RPMI8226 (cell line): ENCODE results near the gene RBM38.
"Not testable (repeated sequence)": the region's sequence is repeated elsewhere in the genome, so short reads cannot be mapped to it uniquely, and the experiment has no call there.

ENCODE experiments used
- DNase-seq: peaks from one replicate; pipeline ENCODE4 v3.0.0-alpha.2; 2015

Gene RBM38

GRCh38 chr20:57390604-57391438 lies at the start of gene RBM38:
Gene RBM38, plus strand, starts transcription at chr20:57391396. Its CDS starts 186 bp downstream, at chr20:57391582.
- DNase-seq = peak; percentile 84

GRCh38 chr20:57341663-57342062 lies 49.5 kb upstream of the RBM38 start:
- no peak for DNase-seq

- no peak for DNase-seq
Observed at GRCh38 chr20:57342829-57343228, 48.4 kb upstream of the RBM38 start.

- peak; percentile 81 for DNase-seq
Observed at GRCh38 chr20:57346477-57346876, 44.7 kb upstream of the RBM38 start.

GRCh38 chr20:57347393-57347792 lies 43.8 kb upstream of the RBM38 start:
- DNase-seq = no peak

GRCh38 chr20:57348200-57348921 lies 42.8 kb upstream of the RBM38 start:
- DNase-seq = not testable (repeated sequence)

- not testable (repeated sequence) for DNase-seq
Observed at GRCh38 chr20:57348922-57349574, 42.1 kb upstream of the RBM38 start.

- no peak for DNase-seq
Observed at GRCh38 chr20:57350081-57350710, 41.0 kb upstream of the RBM38 start.

GRCh38 chr20:57350726-57351041 lies 40.5 kb upstream of the RBM38 start:
- DNase-seq = not testable (repeated sequence)

- DNase-seq = peak; percentile 95
Observed at GRCh38 chr20:57351042-57351783, 40.0 kb upstream of the RBM38 start, which contains the start of gene RAE1. Gene RAE1, plus strand, starts transcription at chr20:57351255. Its CDS starts 2,784 bp downstream, at chr20:57354039.

GRCh38 chr20:57352305-57352704 lies 38.9 kb upstream of the RBM38 start:
- DNase-seq = no peak

- no peak for DNase-seq
Observed at GRCh38 chr20:57353351-57353750, 37.8 kb upstream of the RBM38 start.

GRCh38 chr20:57361517-57361916 lies 29.7 kb upstream of the RBM38 start:
- no peak for DNase-seq

- DNase-seq = no peak
Observed at GRCh38 chr20:57364451-57364850, 26.7 kb upstream of the RBM38 start.

- no peak for DNase-seq
Observed at GRCh38 chr20:57369596-57369995, 21.6 kb upstream of the RBM38 start.

- no peak for DNase-seq
Observed at GRCh38 chr20:57370316-57370715, 20.9 kb upstream of the RBM38 start.

- DNase-seq = no peak
Observed at GRCh38 chr20:57371363-57371762, 19.8 kb upstream of the RBM38 start.

GRCh38 chr20:57372157-57372556 lies 19.0 kb upstream of the RBM38 start:
- DNase-seq = no peak

- DNase-seq = no peak
Observed at GRCh38 chr20:57372581-57373350, 18.4 kb upstream of the RBM38 start.

GRCh38 chr20:57374343-57374930 lies 16.8 kb upstream of the RBM38 start:
- DNase-seq = no peak
